ENCODE measurements around the gene AHNAK2.
"Not testable (repeated sequence)": the region's sequence is repeated elsewhere in the genome, so short reads cannot be mapped to it uniquely, and the experiment has no call there.

AHNAK2 gene

GRCh38 chr14:104953896-104954656 lies 24.1 kb downstream of the AHNAK2 start:
- no peaks in the 10 kb centered on the region for H3K4me1 ChIP-seq (ENCODE audit: control insufficient read depth in 1 of 2, insufficient read depth in 2 of 2, low read length in 2 of 2)
- no peak overlapping the region for H3K27ac ChIP-seq (ENCODE audit: low read length)
- H3K9me3 ChIP-seq (ENCODE audit: control insufficient read depth in 1 of 2, low read length in 2 of 2) = no peaks in the 10 kb centered on the region
- peaks cover 0 to 43% of the 10 kb centered on the region in 2 donors for H3K36me3 ChIP-seq (ENCODE audit: control insufficient read depth in 1 of 2, insufficient read depth in 2 of 2, low read length in 2 of 2)
- no peaks in the 10 kb centered on the region for H3K27me3 ChIP-seq (ENCODE audit: low read depth, low read length)
- H3K4me3 ChIP-seq (ENCODE audit: low read depth in 1 of 2, low read length in 2 of 2) = no peak overlapping the region

DNA sequence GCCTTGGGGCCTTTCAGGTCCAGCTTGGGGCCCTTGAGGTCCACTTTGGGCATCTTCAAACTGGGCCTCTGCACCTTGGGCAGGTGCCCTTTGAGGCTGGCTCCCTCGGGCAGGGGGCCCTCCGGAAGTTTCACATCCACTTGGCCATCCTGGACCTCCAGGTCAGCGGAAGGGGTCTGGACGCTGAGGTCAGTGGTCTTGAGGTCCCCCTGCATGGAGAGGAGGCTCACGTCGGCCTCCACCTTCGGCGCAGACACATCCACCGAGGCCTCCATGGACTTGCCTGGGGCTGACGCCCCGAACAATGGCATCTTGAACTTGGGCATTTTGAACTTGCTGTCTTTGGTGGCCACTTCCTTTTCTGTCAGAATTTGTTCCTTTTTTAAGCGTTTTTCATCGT lies 25.1 kb downstream of the AHNAK2 start:
- H3K9me3 ChIP-seq (ENCODE audit: control insufficient read depth in 1 of 2, low read length in 2 of 2) = no peaks in the 10 kb centered on the region

GRCh38 chr14:104951863-104952657 lies 26.1 kb downstream of the AHNAK2 start:
- H3K4me1 ChIP-seq (ENCODE audit: control insufficient read depth in 1 of 2, insufficient read depth in 2 of 2, low read length in 2 of 2); H3K9me3 ChIP-seq (ENCODE audit: control insufficient read depth in 1 of 2, low read length in 2 of 2); H3K27ac ChIP-seq (ENCODE audit: low read length); H3K27me3 ChIP-seq (ENCODE audit: low read depth, low read length); H3K4me3 ChIP-seq (ENCODE audit: low read depth in 1 of 2, low read length in 2 of 2): not testable (repeated sequence)
- peaks cover 0 to 47% of the 10 kb centered on the region in 2 donors for H3K36me3 ChIP-seq (ENCODE audit: control insufficient read depth in 1 of 2, insufficient read depth in 2 of 2, low read length in 2 of 2)

More for the DNA sequence above, 25.1 kb downstream of the AHNAK2 start:
- Histone ChIP-seq H3K27me3 (ENCODE audit: low read depth, low read length) (no peaks in the 10 kb centered on the region), H3K36me3 (ENCODE audit: control insufficient read depth in 1 of 2, insufficient read depth in 2 of 2, low read length in 2 of 2) (peaks cover 0 to 44% of the 10 kb centered on the region in 2 donors), H3K27ac (ENCODE audit: low read length) (no peak overlapping the region), H3K4me1 (ENCODE audit: control insufficient read depth in 1 of 2, insufficient read depth in 2 of 2, low read length in 2 of 2) (no peaks in the 10 kb centered on the region), H3K4me3 (ENCODE audit: low read depth in 1 of 2, low read length in 2 of 2) (no peak overlapping the region)

DNA sequence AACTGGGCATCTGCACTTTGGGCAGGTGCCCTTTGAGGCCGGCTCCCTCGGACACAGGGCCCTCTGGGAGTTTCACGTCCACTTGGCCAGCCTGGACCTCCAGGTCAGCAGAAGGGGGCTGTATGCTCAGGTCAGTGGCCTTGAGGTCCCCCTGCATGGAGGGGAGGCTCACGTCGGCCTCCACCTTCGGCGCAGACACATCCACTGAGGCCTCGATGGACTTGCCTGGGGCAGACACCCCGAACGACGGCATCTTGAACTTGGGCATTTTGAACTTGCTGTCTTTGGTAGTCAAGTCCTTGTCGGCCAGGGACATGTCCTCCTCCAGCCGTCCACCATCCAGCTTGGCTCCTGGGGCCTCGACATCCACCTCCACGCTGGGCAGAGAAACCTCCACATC lies 27.5 kb downstream of the AHNAK2 start:
- H3K4me1 ChIP-seq (ENCODE audit: control insufficient read depth in 1 of 2, insufficient read depth in 2 of 2, low read length in 2 of 2); H3K27ac ChIP-seq (ENCODE audit: low read length); H3K27me3 ChIP-seq (ENCODE audit: low read depth, low read length); H3K9me3 ChIP-seq (ENCODE audit: control insufficient read depth in 1 of 2, low read length in 2 of 2); H3K4me3 ChIP-seq (ENCODE audit: low read depth in 1 of 2, low read length in 2 of 2): not testable (repeated sequence)
- peaks cover 0 to 34% of the 10 kb centered on the region in 2 donors for H3K36me3 ChIP-seq (ENCODE audit: control insufficient read depth in 1 of 2, insufficient read depth in 2 of 2, low read length in 2 of 2)

DNA sequence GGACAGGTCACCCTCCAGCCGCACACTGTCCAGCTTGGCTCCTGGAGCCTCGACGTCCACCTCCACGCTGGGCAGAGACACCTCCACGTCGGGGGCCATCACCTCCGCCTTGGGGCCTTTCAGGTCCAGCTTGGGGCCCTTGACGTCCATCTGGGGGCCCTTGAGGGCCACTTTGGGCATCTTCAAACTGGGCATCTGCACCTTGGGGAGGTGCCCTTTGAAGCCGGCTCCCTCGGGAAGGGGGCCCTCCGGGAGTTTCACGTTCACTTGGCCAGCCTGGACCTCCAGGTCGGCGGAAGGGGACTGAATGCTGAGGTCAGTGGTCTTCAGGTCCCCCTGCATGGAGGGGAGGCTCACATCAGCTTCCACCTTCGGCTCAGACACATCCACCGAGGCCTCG lies 28.2 kb downstream of the AHNAK2 start:
- Histone ChIP-seq H3K9me3 (ENCODE audit: control insufficient read depth in 1 of 2, low read length in 2 of 2) (no peaks in the 10 kb centered on the region), H3K4me3 (ENCODE audit: low read depth in 1 of 2, low read length in 2 of 2) (no peak overlapping the region), H3K27me3 (ENCODE audit: low read depth, low read length) (no peaks in the 10 kb centered on the region), H3K4me1 (ENCODE audit: control insufficient read depth in 1 of 2, insufficient read depth in 2 of 2, low read length in 2 of 2) (no peaks in the 10 kb centered on the region), H3K36me3 (ENCODE audit: control insufficient read depth in 1 of 2, insufficient read depth in 2 of 2, low read length in 2 of 2) (peaks cover 0 to 28% of the 10 kb centered on the region in 2 donors), H3K27ac (ENCODE audit: low read length) (no peak overlapping the region)

- not testable (repeated sequence) for H3K4me1 ChIP-seq (ENCODE audit: control insufficient read depth in 1 of 2, insufficient read depth in 2 of 2, low read length in 2 of 2); H3K9me3 ChIP-seq (ENCODE audit: control insufficient read depth in 1 of 2, low read length in 2 of 2); H3K27me3 ChIP-seq (ENCODE audit: low read depth, low read length); H3K4me3 ChIP-seq (ENCODE audit: low read depth in 1 of 2, low read length in 2 of 2); H3K27ac ChIP-seq (ENCODE audit: low read length)
- peaks cover 0 to 23% of the 10 kb centered on the region in 2 donors for H3K36me3 ChIP-seq (ENCODE audit: control insufficient read depth in 1 of 2, insufficient read depth in 2 of 2, low read length in 2 of 2)
Observed at GRCh38 chr14:104949406-104949955, 28.7 kb downstream of the AHNAK2 start.

GRCh38 chr14:104948736-104949031 lies 29.5 kb downstream of the AHNAK2 start:
- no peaks in the 10 kb centered on the region for H3K27me3 ChIP-seq (ENCODE audit: low read depth, low read length)
- peaks cover 0 to 15% of the 10 kb centered on the region in 2 donors for H3K36me3 ChIP-seq (ENCODE audit: control insufficient read depth in 1 of 2, insufficient read depth in 2 of 2, low read length in 2 of 2)
- no peak overlapping the region for H3K27ac ChIP-seq (ENCODE audit: low read length)
- H3K9me3 ChIP-seq (ENCODE audit: control insufficient read depth in 1 of 2, low read length in 2 of 2) = no peaks in the 10 kb centered on the region
- no peak overlapping the region for H3K4me3 ChIP-seq (ENCODE audit: low read depth in 1 of 2, low read length in 2 of 2)
- H3K4me1 ChIP-seq (ENCODE audit: control insufficient read depth in 1 of 2, insufficient read depth in 2 of 2, low read length in 2 of 2) = no peaks in the 10 kb centered on the region

DNA sequence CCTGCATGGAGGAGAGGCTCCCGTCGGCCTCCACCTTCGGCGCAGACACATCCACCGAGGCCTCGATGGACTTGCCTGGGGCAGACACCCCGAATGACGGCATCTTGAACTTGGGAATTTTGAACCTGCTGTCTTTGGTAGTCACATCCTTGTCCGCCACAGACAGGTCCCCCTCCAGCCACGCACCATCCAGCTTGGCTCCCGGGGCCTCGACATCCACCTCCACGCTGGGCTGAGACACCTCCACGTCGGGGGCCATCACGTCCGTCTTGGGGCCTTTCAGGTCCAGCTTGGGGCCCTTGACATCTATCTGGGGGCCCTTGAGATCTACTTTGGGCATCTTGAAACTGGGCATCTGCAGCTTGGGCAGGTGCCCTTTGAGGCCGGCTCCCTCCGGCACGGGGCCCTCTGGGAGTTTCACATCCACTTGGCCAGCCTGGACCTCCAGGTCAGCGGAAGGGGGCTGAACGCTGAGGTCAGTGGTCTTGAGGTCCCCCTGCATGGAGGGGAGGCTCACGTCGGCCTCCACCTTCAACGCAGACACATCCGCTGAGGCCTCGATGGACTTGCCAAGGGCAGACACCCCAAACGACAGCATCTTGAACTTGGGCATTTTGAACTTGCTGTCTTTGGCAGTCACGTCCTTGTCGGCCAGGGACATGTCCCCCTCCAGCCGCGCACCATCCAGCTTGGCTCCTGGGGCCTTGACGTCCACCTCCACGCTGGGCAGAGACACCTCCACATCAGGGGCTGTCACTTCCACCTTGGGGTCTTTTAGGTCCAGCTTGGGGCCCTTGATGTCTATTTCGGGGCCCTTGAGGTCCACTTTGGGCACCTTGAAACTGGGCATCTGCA lies 30.1 kb downstream of the AHNAK2 start:
- H3K9me3 ChIP-seq (ENCODE audit: control insufficient read depth in 1 of 2, low read length in 2 of 2); H3K36me3 ChIP-seq (ENCODE audit: control insufficient read depth in 1 of 2, insufficient read depth in 2 of 2, low read length in 2 of 2); H3K4me3 ChIP-seq (ENCODE audit: low read depth in 1 of 2, low read length in 2 of 2); H3K27me3 ChIP-seq (ENCODE audit: low read depth, low read length); H3K4me1 ChIP-seq (ENCODE audit: control insufficient read depth in 1 of 2, insufficient read depth in 2 of 2, low read length in 2 of 2); H3K27ac ChIP-seq (ENCODE audit: low read length): not testable (repeated sequence)

DNA sequence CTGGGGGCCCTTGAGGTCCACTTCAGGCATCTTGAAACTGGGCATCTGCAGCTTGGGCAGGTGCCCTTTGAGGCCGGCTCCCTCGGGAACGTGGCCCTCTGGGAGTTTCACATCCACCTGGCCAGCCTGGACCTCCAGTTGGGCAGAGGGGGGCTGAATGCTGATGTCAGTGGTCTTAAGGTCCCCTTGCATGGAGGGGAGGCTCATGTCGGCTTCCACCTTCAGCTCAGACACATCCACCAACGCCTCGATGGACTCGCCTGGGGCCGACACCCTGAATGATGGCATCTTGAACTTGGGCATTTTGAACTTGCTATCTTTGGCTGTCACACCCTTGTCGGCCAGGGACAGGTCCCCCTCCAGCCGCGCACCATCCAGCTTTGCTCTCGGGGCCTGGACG lies 31.0 kb downstream of the AHNAK2 start:
- H3K9me3 ChIP-seq (ENCODE audit: control insufficient read depth in 1 of 2, low read length in 2 of 2); H3K4me3 ChIP-seq (ENCODE audit: low read depth in 1 of 2, low read length in 2 of 2); H3K27ac ChIP-seq (ENCODE audit: low read length); H3K27me3 ChIP-seq (ENCODE audit: low read depth, low read length); H3K4me1 ChIP-seq (ENCODE audit: control insufficient read depth in 1 of 2, insufficient read depth in 2 of 2, low read length in 2 of 2): not testable (repeated sequence)
- peaks cover 0 to 11% of the 10 kb centered on the region in 2 donors for H3K36me3 ChIP-seq (ENCODE audit: control insufficient read depth in 1 of 2, insufficient read depth in 2 of 2, low read length in 2 of 2)

GRCh38 chr14:104945986-104946965 lies 31.9 kb downstream of the AHNAK2 start:
- not testable (repeated sequence) for H3K9me3 ChIP-seq (ENCODE audit: control insufficient read depth in 1 of 2, low read length in 2 of 2); H3K4me1 ChIP-seq (ENCODE audit: control insufficient read depth in 1 of 2, insufficient read depth in 2 of 2, low read length in 2 of 2); H3K27me3 ChIP-seq (ENCODE audit: low read depth, low read length); H3K27ac ChIP-seq (ENCODE audit: low read length); H3K4me3 ChIP-seq (ENCODE audit: low read depth in 1 of 2, low read length in 2 of 2)
- H3K36me3 ChIP-seq (ENCODE audit: control insufficient read depth in 1 of 2, insufficient read depth in 2 of 2, low read length in 2 of 2) = peaks cover 0 to 20% of the 10 kb centered on the region in 2 donors

All from muscle layer of duodenum (tissue), 2 donors.